Peyer's patch (tissue), 4 donors: Measurements from ENCODE around the gene KRTAP10-6. TPM values are rescaled to one million over a fixed set of nuclear protein-coding genes. Genes with fewer than 3 reads are reported as not detected.
"Not testable (repeated sequence)": the region's sequence is repeated elsewhere in the genome, so short reads cannot be mapped to it uniquely, and the experiment has no call there.

Experiments used
- DNase-seq, 3 donors: peaks; one replicate each; pipeline ENCODE4 v3.0.0-alpha.2; 2017 to 2019
- H3K27ac ChIP-seq, 4 donors: fragments of 200-600 bp; sonication (generic); one replicate each; pipeline ENCODE4 v1.5.1; 2016 to 2019
- H3K27me3 ChIP-seq, 2 donors: fragments of 200-600 bp; sonication (generic); one replicate each; pipeline ENCODE4 v1.5.1; 2019
- H3K36me3 ChIP-seq, 3 donors: fragments of 200-600 bp; sonication (generic); one replicate each; pipeline ENCODE4 v1.5.1; 2016 to 2019
- H3K4me1 ChIP-seq, 4 donors: fragments of 200-600 bp; sonication (generic); one replicate each; pipeline ENCODE4 v1.5.1; 2016 to 2019
- H3K4me3 ChIP-seq, 4 donors: fragments of 200-600 bp; sonication (generic); 1 replicate in 3 of 4; 2 replicates in 1 of 4; pipeline ENCODE4 v1.5.1; 2016 to 2019; ENCODE audit warnings: mild to moderate bottlenecking in 1 of 4
- H3K9me3 ChIP-seq, 4 donors: fragments of 200-600 bp; sonication (generic); one replicate each; pipeline ENCODE4 v1.5.1; 2016 to 2019; ENCODE audit warnings: mild to moderate bottlenecking in 1 of 4
- CTCF ChIP-seq, 6 experiments: fragments of 450-650 bp in 4 of 6; fragments of 200-600 bp in 2 of 6; sonication (generic) in 1 of 6; IDR thresholded peaks; one replicate each; pipeline ENCODE4 v1.5.1; 2017 to 2019; ENCODE audit warnings: antibody characterized with exemption in 6 of 6, mild to moderate bottlenecking in 3 of 6, moderate library complexity in 1 of 6
- POLR2A ChIP-seq, 2 donors: fragments of 450-650 bp; IDR thresholded peaks; one replicate each; pipeline ENCODE4 v1.5.1; 2017; ENCODE audit warnings: antibody characterized with exemption in 2 of 2, mild to moderate bottlenecking in 2 of 2, moderate library complexity in 2 of 2
- total RNA-seq, 4 donors: library from RNA; depleted of rRNA; stranded (reverse); fragments of >200 nt; gene quantifications; one replicate each; pipeline ENCODE4 v1.1.0, GENCODE V29; 2016

Gene KRTAP10-6
- total RNA-seq, 4 donors from 2014 or later: not detected

- no peak overlapping the region for H3K27ac ChIP-seq
- H3K4me1 ChIP-seq: no peaks in the 10 kb centered on the region
- no peaks in the 10 kb centered on the region for H3K36me3 ChIP-seq
- TF ChIP-seq POLR2A (IDR thresholded peaks at IDR 0.05): no peak
- TF ChIP-seq CTCF (IDR thresholded peaks at IDR 0.05): no peak
- no peak for DNase-seq
- no peak overlapping the region for H3K4me3 ChIP-seq
- H3K27me3 ChIP-seq: no peaks in the 10 kb centered on the region
- H3K9me3 ChIP-seq: peaks cover 0 to 4% (median 0%) of the 10 kb centered on the region in 4 donors
Measured at GRCh38 chr21:44596068-44596725, 3.9 kb upstream of the KRTAP10-6 start.

- H3K4me1 ChIP-seq: no peaks in the 10 kb centered on the region
- no peak overlapping the region for H3K27ac ChIP-seq
- H3K36me3 ChIP-seq: no peaks in the 10 kb centered on the region
- peak in 1 of 3 donors; percentile 23 for DNase-seq
- no peaks in the 10 kb centered on the region for H3K27me3 ChIP-seq
- no peak for TF ChIP-seq CTCF (IDR thresholded peaks at IDR 0.05)
- no peak for TF ChIP-seq POLR2A (IDR thresholded peaks at IDR 0.05)
- no peak overlapping the region for H3K4me3 ChIP-seq
- H3K9me3 ChIP-seq: peaks cover 0 to 4% (median 0%) of the 10 kb centered on the region in 4 donors
Measured at GRCh38 chr21:44595524-44595923, 3.2 kb upstream of the KRTAP10-6 start.

- H3K4me1 ChIP-seq: no peaks in the 10 kb centered on the region
- no peaks in the 10 kb centered on the region for H3K36me3 ChIP-seq
- no peaks in the 10 kb centered on the region for H3K27me3 ChIP-seq
- H3K27ac ChIP-seq: no peak overlapping the region
- peak in 1 of 3 donors; percentile 28 for DNase-seq
- H3K4me3 ChIP-seq: no peak overlapping the region
- TF ChIP-seq CTCF (IDR thresholded peaks at IDR 0.05): no peak
- no peak for TF ChIP-seq POLR2A (IDR thresholded peaks at IDR 0.05)
- H3K9me3 ChIP-seq: peaks cover 0 to 4% (median 0%) of the 10 kb centered on the region in 4 donors
Measured at GRCh38 chr21:44594406-44594916, 2.2 kb upstream of the KRTAP10-6 start.

- Histone ChIP-seq H3K36me3 (no peaks in the 10 kb centered on the region), H3K4me3 (no peak overlapping the region), H3K27me3 (no peaks in the 10 kb centered on the region), H3K9me3 (no peaks in the 10 kb centered on the region), H3K4me1 (no peaks in the 10 kb centered on the region), H3K27ac (no peak overlapping the region)
- peak in 1 of 3 donors; percentile 35 for DNase-seq
- no peak for TF ChIP-seq CTCF (IDR thresholded peaks at IDR 0.05)
- no peak for TF ChIP-seq POLR2A (IDR thresholded peaks at IDR 0.05)
Measured at GRCh38 chr21:44593598-44594405, 1.5 kb upstream of the KRTAP10-6 start.

GRCh38 chr21:44591801-44592130 is 539 bp downstream of the KRTAP10-6 start:
- H3K4me1 ChIP-seq, H3K9me3 ChIP-seq, H3K36me3 ChIP-seq, H3K27me3 ChIP-seq, H3K4me3 ChIP-seq, H3K27ac ChIP-seq, DNase-seq: not testable (repeated sequence)

- not testable (repeated sequence) for H3K9me3 ChIP-seq, H3K27ac ChIP-seq, H3K4me1 ChIP-seq, H3K4me3 ChIP-seq, H3K36me3 ChIP-seq, H3K27me3 ChIP-seq
- peak in 1 of 3 donors; percentile 17 for DNase-seq
Measured at GRCh38 chr21:44590897-44591800, 1.2 kb downstream of the KRTAP10-6 start.
